Muscle layer of duodenum (tissue), 2 donors: Measurements from ENCODE around the gene MED20.

ENCODE experiments used
- H3K27ac ChIP-seq: one replicate; pipeline ENCODE4 v1.7.0; 2013; ENCODE audit warnings: mild to moderate bottlenecking, low read length
- H3K27me3 ChIP-seq: one replicate; pipeline ENCODE4 v1.7.0; 2013; ENCODE audit warnings: low read depth, mild to moderate bottlenecking, control low read depth, low read length
- H3K36me3 ChIP-seq, 2 donors: one replicate each; pipeline ENCODE4 v1.7.0; 2013; ENCODE audit warnings: low read length in 2 of 2, control low read depth in 1 of 2, mild to moderate bottlenecking in 1 of 2; ENCODE audit not compliant: insufficient read depth in 2 of 2, control insufficient read depth in 1 of 2
- H3K4me1 ChIP-seq, 2 donors: one replicate each; pipeline ENCODE4 v1.7.0; 2013; ENCODE audit warnings: low read length in 2 of 2, mild to moderate bottlenecking in 2 of 2, control low read depth in 1 of 2, moderate library complexity in 1 of 2; ENCODE audit not compliant: insufficient read depth in 2 of 2, control insufficient read depth in 1 of 2
- H3K4me3 ChIP-seq, 2 donors: one replicate each; pipeline ENCODE4 v1.7.0; 2013; ENCODE audit warnings: low read length in 2 of 2, low read depth in 1 of 2, mild to moderate bottlenecking in 1 of 2
- H3K9me3 ChIP-seq, 2 donors: one replicate each; pipeline ENCODE4 v1.7.0; 2013; ENCODE audit warnings: low read length in 2 of 2, control low read depth in 1 of 2, mild to moderate bottlenecking in 1 of 2; ENCODE audit not compliant: control insufficient read depth in 1 of 2
- donor health status: healthy.

The MED20 gene, protein sequence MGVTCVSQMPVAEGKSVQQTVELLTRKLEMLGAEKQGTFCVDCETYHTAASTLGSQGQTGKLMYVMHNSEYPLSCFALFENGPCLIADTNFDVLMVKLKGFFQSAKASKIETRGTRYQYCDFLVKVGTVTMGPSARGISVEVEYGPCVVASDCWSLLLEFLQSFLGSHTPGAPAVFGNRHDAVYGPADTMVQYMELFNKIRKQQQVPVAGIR

DNA sequence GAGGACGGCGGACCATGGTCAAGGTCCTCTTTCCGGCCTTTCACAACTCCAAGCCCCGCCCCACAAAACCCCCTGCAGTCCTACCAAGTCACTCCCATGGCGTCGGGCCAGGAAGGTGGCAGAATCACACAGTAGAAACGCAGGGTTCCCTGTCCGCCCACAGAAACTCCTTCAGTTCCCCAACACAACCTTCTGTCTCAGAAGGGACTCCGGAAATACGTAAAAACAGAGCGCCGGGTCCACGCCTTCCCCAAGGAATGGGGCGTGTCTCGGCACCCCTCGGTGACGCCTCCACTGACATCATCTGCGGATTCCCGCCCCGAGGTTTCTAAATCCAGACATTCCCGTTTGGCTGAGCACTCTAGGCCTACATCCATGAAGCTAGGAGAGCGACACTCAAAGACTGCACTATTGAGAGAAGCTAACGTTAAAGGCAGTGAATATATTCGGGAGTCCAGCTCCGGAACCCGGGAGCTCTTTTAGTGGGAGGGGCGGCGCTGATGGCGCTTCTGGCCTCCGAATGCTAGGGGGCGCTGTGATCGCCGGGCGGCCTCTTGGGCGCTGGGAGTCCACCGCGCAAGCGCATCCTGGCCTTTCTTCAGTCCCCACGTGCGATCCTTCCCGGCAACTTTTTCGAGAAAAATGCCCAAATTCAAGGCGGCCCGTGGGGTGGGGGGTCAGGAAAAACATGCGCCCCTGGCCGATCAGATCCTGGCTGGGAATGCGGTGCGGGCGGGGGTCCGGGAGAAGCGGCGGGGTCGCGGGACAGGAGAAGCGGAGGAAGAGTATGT, at the start of gene MED20, which contains the start of gene BYSL:
TSS of gene MED20 (minus strand) at position 219 of the 791 bp plus-strand sequence. CDS start at position 98, 121 bp downstream.
TSS of gene BYSL (plus strand) at position 579 of the 791 bp plus-strand sequence. CDS start at position 643, 64 bp downstream.
- Histone ChIP-seq H3K4me3 (peak within 1 kb of the TSS; percentile 95 to 99), H3K9me3 (no peaks in the 10 kb centered on the region), H3K27ac (peak within 1 kb of the TSS; percentile 100), H3K27me3 (no peaks in the 10 kb centered on the region), H3K36me3 (peaks cover 4 to 10% of the 10 kb centered on the region in 2 donors), H3K4me1 (peaks cover 11 to 34% of the 10 kb centered on the region in 2 donors)

DNA sequence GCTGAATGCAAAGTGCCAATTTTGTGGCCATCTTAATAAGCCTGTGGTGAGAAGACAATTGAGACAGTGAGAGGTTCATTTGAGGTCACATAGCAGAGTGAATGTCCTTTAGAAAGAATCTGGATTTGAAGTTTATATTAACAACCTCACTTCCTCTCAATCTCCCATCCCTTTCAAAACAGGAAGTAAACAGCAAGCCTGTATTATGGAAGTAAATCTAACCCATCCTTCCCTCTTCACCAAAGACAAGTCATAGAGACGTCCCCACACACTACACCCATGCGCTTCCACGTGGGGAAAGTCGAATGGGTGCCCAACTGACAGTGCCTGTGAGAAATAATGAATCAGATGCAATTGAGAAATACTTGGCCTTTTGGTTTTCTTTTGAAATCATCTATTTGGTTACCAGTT, 49.5 kb upstream of the MED20 start:
- no peaks in the 10 kb centered on the region for H3K36me3 ChIP-seq
- H3K27ac ChIP-seq = no peak overlapping the region
- peaks cover 0 to 8% of the 10 kb centered on the region in 2 donors for H3K4me1 ChIP-seq

DNA sequence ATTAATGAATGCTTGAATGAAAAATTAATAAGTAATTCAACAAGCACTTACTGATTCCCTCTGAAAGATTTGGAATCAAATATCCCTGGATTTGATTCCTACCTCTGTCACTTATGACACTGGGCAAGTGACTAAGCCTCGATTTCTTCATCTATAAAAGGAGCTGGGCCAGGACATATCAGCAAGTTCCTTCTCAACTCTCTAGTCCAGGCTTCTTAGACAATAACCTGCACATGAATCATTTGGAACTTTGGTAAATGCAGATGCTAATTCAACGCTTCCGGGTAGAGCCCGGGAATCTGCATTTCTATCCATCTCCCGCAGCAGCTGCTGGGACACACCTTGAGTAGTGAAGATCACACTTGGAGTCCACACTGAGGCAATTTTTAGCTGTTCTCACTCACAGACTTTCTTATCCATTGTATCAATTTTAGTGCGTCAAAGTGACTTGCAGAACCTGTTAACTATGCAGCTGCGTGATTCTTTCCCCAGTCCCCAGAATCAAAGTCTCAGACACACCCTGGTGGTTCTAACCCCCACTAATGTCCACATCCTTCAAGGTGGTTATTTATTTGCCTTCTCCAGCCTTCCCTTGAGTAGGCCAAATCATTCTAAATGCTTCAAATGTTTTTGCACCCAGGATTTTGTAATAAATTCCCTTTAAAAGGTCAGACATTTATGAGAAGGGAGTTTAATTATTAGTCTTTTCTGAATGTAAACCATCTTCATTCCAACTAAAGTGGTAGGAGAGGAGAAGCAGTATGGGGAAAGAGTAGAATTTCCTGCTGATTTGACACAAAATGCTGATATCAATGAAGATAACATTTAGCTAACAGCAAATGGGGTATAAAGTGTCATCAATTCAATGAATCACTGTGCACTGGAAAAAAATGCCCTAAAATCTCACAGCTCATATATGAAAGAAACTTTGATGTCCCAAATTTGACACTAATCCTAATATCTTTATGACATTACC, 46.7 kb upstream of the MED20 start:
- Histone ChIP-seq H3K27ac (no peak overlapping the region), H3K27me3 (no peaks in the 10 kb centered on the region), H3K4me3 (no peak overlapping the region), H3K4me1 (no peaks in the 10 kb centered on the region), H3K9me3 (no peaks in the 10 kb centered on the region), H3K36me3 (no peaks in the 10 kb centered on the region)

More for the DNA sequence above, 49.5 kb upstream of the MED20 start:
- H3K9me3 ChIP-seq = no peaks in the 10 kb centered on the region
- H3K4me3 ChIP-seq = no peak overlapping the region
- no peaks in the 10 kb centered on the region for H3K27me3 ChIP-seq

DNA sequence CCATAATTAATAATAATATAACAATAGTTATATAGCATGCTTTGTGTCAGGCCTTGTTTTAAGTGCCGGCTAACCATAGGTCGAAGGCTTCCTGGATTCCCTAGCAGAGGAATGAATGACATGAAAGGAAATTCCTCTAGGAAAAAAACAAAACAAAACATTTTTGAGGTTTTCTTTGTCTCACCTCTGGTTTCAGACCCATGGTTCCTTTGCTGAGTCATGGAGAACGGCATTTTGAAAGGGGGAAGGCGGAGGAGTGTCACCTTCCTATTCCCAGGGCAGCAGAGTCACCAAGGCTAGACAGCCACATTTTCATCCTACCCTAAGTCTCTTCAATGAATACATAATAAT, 46.0 kb upstream of the MED20 start:
- no peaks in the 10 kb centered on the region for H3K9me3 ChIP-seq
- no peak overlapping the region for H3K4me3 ChIP-seq
- H3K36me3 ChIP-seq = no peaks in the 10 kb centered on the region
- H3K27ac ChIP-seq = no peak overlapping the region
- H3K27me3 ChIP-seq = no peaks in the 10 kb centered on the region
- H3K4me1 ChIP-seq = no peaks in the 10 kb centered on the region

DNA sequence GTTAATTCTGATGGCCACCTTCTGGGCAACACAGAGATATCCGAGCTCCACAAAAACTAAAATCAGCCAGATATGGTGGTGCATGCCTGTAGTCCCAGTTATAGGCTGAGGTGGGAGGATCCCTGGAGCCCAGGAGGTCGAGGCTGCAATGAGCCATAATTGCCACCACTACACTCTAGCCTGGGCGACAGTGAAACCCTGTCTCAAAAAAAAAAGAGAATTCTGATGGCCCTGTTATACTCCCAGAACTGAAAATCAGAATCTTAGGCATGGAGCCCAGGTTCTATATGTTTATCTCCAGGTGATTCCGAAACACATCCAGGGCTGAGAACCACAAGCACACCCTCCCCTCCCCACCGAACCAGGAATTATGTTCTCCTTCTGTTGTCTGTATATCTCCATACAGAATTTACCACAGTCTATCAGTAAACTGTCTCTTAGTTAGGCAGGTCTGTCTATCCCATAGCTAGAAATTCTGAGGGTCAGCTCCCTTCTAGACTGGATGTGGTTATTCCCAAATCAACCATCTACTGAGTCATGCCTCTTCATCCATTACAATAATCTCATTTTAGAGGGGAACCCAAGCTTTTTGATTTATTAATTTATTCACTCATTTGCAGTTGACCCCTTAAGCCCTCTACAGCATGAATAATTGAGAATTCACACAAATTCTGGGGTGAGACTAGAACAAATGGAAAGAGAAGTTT, 45.4 kb upstream of the MED20 start:
- H3K4me1 ChIP-seq = no peaks in the 10 kb centered on the region
- no peaks in the 10 kb centered on the region for H3K9me3 ChIP-seq
- no peak overlapping the region for H3K4me3 ChIP-seq
- H3K36me3 ChIP-seq = no peaks in the 10 kb centered on the region
- H3K27ac ChIP-seq = no peak overlapping the region
- no peaks in the 10 kb centered on the region for H3K27me3 ChIP-seq

DNA sequence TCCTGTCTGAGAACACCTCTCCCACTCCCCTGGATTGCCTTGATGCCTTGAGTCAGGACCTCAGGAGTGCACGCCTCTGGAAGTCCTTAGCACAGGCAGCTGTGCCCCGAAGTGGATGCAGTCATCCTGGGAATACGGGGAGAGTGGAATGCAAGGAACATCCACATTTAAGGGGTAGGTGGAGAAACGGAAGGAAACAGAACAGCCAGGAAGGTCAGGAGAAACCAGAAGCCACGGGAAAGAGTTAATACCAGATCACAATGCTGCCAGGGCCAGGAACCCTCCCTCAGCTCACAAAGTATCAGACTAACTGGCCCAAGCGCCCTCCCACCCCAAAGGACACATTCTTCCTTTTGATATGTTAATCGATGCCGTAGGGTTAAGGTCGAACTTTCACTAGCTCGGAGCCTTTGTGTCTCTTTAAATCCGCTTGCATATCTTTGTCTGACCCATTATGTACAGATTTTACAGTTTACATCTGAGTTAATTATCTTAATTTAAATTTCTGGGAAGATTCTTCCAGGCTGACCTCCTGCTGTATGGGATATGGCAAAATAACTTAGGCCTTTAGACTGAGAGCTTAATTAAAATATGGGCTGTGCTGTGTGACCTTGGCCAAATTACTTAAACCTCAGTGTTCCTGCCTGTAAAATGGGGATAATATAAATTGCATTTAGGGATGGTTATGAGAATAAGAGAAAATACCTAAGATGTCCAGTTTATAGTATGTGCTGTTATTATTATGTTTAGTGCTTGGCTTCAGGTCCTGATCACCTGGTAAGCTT, 44.7 kb upstream of the MED20 start:
- Histone ChIP-seq H3K36me3 (no peaks in the 10 kb centered on the region), H3K27ac (no peak overlapping the region), H3K27me3 (no peaks in the 10 kb centered on the region), H3K4me1 (no peaks in the 10 kb centered on the region), H3K9me3 (no peaks in the 10 kb centered on the region), H3K4me3 (no peak overlapping the region)

DNA sequence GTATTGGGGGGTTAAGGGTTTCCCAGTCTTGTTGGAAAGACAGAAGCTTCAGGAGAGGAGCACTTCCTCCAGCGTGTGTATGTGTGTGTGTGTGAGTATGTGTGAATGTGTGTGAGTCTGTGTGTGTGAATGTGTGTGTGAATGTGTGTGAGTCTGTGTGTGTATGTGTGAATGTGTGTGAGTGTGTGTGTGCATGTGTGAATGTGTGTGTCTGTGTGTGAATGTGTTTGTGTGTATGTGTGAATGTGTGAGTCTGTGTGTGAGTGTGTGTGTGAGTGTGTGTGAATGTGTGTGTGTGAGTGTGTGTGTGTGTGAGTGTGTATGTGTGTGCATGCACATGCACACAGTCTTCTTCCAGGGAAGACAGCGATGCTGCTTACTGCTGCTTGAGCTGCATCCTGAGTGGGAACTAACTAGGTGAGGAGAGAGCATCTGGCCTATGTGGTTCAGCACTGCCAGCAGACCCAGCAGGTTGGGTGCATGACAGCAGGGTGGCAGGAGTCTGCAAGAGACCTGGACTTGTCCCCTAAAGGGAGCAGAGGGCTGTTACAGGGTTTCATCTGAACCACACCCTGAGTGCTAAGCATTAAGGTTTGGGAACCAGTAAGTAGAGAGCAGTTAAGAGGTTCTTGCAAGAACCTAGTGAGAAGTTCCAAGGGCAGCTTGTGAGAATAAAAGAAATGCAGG, 43.4 kb upstream of the MED20 start:
- H3K27me3 ChIP-seq = no peaks in the 10 kb centered on the region
- no peaks in the 10 kb centered on the region for H3K9me3 ChIP-seq
- no peaks in the 10 kb centered on the region for H3K4me1 ChIP-seq
- no peaks in the 10 kb centered on the region for H3K36me3 ChIP-seq
- H3K4me3 ChIP-seq = no peak overlapping the region
- H3K27ac ChIP-seq = no peak overlapping the region

DNA sequence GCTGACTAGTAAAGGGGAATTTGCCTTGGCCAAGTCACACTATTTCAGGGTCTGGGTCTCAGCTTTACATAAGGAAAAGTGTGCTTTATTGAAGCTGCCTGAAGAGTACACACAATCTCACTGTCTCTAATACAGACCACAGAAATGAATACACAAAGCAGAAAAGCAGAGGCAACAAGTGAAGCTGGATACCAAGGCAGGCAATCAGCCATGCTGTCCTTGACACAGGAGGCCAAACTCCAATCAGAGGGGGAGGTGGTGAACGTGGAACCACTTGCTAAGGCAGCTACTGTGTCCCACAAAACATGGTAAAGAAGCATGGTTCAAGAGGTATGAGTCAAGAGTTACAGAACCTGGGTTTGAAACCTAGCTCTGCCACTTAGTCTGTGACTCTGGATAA, 42.4 kb upstream of the MED20 start:
- Histone ChIP-seq H3K9me3 (no peaks in the 10 kb centered on the region), H3K27ac (no peak overlapping the region), H3K4me1 (no peaks in the 10 kb centered on the region)

DNA sequence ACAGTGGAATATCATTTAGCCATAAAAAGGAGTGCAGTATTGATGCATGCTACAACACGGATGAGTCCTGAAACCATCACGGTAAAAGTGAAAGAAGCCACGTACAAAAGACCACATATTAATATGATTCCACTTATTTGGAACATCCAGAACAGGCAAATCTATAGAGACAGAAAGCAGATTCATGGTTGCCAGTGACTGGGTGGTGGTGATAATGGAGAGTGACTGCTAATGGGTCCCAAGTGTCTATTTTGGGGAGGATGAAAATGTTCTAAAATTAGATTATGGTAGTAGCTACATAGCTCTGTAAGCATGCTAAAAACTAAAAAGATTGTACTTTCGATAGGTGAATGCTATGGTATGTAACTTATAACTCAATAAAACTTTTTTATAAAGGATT, 39.1 kb upstream of the MED20 start:
- Histone ChIP-seq H3K27ac (no peak overlapping the region), H3K9me3 (no peaks in the 10 kb centered on the region), H3K4me1 (no peaks in the 10 kb centered on the region), H3K27me3 (no peaks in the 10 kb centered on the region), H3K4me3 (no peak overlapping the region), H3K36me3 (no peaks in the 10 kb centered on the region)

More for the DNA sequence above, 42.4 kb upstream of the MED20 start:
- Histone ChIP-seq H3K4me3 (no peak overlapping the region), H3K27me3 (no peaks in the 10 kb centered on the region), H3K36me3 (no peaks in the 10 kb centered on the region)
